GM21390 (cell line): ENCODE results near the gene ATP1B1.

Experiments used
- ATAC-seq: cut with Tn5 transposase; IDR thresholded peaks from one replicate; pipeline ENCODE4 v1.9.1; 2021; ENCODE audit not compliant: unreplicated experiment

ATP1B1 gene

DNA sequence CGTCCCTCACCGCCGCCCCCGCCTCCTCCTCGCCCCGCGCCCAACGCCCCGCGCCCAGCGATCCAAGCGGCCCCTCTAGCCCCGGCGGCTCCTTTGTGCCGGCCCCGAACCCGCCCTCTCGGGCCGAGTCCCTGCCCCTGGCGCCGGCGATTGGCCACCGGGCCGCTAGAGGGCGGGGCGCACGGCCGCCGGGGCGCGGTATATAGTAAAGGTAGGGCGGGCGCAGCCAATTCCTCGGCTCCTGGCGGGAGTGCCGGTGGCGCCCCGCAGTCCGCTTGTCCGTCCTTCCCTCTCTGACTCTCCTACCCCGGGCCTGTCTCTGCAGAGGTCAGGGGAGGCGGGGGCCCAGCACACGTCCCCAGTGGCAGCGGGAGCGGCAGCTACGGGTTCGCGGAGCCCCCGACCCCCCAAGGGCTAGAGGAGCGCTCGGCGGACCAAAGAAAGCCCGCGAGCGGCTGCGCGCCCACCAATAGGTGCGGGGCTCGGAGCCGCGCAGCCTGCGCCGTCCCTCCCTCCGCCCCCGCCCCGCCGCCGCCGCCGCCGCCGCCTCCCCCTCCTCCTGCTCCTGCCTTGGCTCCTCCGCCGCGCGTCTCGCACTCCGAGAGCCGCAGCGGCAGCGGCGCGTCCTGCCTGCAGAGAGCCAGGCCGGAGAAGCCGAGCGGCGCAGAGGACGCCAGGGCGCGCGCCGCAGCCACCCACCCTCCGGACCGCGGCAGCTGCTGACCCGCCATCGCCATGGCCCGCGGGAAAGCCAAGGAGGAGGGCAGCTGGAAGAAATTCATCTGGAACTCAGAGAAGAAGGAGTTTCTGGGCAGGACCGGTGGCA lies at the start of gene ATP1B1:
TSS of gene ATP1B1 (plus strand) at position 596 of the 826 bp plus-strand sequence. CDS start at position 736, 140 bp downstream.
- peak; percentile 85 for ATAC-seq

- no peak for ATAC-seq
Observed at GRCh38 chr1:169059421-169059820, 47.1 kb upstream of the ATP1B1 start.

- ATAC-seq: no peak
Observed at GRCh38 chr1:169060043-169060722, 46.3 kb upstream of the ATP1B1 start.

DNA sequence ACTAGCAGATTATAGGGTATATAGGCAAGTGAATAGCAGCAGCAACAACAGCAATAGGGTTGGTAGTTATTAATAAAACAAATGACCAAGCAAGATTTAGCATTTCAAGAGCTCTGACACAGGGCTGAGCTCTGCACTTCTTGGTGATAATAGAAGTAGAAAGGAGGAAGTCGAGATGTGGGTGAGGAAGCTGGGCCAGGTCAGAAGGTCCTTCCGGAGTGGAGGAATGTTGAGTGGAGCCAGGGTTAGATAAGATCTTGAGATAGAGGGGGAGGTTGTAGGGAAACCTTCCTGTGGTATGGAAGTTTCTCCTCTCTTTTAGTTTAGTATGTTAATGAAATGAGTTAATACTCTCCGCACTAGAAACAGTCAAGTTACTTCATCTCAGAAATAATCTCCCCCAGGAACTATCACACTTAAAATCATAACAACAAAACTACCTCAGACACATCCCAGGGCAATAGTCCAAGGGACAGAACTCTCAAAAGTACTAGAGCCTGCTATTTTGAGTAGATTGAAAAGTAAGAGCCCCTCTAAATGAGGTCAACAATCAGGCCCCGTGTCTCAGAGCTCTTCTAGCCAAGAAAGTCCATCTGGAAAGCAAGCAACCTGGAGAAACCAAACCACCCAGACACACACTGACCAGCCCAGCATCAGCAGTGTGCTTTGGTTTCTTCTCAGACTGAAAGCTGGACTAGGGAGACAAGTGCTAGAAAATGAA lies 45.4 kb upstream of the ATP1B1 start:
- ATAC-seq: no peak

GRCh38 chr1:169062152-169062551 lies 44.3 kb upstream of the ATP1B1 start:
- no peak for ATAC-seq

DNA sequence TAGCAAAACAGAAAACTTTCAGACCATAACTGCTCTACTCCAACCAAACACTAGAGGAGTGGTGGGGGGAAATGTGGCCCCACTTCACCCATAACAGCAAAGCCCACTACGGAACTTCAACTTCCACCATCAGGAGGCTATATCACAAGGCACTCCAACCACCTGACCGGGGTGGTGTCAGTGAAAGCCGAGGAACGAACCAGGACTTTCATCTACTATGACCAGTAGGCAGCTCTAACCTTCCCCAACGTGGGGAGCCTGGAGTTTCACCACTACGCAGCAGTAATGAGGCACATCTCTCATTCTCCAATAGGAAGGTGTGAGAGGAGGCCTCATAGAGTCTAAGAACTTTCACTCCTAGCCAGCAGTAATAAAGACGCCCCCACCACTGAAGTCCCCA lies 42.4 kb upstream of the ATP1B1 start:
- no peak for ATAC-seq

GRCh38 chr1:169070547-169070946 lies 35.9 kb upstream of the ATP1B1 start:
- no peak for ATAC-seq

GRCh38 chr1:169070958-169071357 lies 35.5 kb upstream of the ATP1B1 start:
- no peak for ATAC-seq

DNA sequence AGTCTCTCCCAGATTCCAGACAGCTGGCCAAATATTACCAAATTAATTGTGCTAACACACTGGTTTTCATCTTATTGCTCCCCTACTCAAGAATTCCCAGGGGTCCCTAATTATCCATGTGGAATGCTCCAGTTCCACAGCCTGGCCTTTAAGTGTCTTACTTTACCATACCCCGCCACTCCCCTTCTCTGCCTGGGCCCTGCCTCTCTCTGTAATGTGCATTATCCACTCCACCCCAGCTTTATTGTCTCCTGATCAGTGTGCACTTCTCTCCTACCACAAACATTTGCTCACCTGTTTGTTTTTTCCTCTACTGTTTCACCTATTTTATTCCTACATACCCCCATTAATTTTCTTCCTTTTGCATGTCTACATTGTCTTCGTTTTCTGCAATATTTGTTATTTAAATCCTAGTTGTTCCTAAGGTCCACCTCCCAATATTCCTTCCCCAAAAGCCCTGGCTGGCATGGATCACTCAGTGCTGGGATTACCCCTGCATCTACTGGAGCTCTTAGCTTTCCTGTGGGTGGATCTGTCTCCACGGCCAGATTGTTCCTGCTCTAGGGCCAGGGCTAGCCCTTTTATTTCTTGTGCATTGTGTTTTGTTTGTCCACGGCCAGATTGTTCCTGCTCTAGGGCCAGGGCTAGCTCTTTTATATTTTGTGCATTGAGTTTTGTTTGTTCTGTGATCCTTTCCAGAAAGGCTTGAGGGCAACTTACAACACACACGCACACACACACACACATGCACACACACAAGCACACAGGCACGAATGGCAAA lies 33.4 kb upstream of the ATP1B1 start:
- ATAC-seq: no peak

GRCh38 chr1:169078163-169078883 lies 28.2 kb upstream of the ATP1B1 start:
- ATAC-seq: no peak

GRCh38 chr1:169081503-169082123 lies 24.9 kb upstream of the ATP1B1 start:
- no peak for ATAC-seq

- ATAC-seq: no peak
Observed at GRCh38 chr1:169085911-169086310, 20.6 kb upstream of the ATP1B1 start.

- no peak for ATAC-seq
Observed at GRCh38 chr1:169086603-169087455, 19.7 kb upstream of the ATP1B1 start.

GRCh38 chr1:169087876-169088275 lies 18.6 kb upstream of the ATP1B1 start:
- ATAC-seq: no peak

- ATAC-seq: no peak
Observed at GRCh38 chr1:169089776-169090175, 16.7 kb upstream of the ATP1B1 start.

- no peak for ATAC-seq
Observed at GRCh38 chr1:169090308-169090899, 16.1 kb upstream of the ATP1B1 start.

DNA sequence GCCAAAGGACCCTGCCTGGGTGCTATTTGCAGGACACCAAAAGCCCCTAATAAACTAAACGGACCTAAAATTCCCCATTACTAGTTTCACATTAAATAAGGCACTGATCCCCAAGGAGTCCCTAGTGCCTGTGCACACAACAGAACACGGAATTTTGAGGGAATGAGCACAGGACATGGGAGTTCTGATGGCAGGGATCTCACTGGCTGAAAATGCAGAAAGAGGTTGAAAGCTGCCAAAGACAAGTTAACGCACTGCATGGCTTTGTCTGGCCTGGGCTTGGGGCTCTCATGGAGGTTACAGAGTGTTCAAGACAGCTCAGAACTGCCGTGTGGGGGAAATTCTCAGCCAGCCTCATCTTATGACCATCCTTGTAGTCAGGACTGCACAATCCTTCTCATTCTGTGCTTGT lies 15.6 kb upstream of the ATP1B1 start:
- ATAC-seq: peak; percentile 44

- peak; percentile 80 for ATAC-seq
Observed at GRCh38 chr1:169091480-169091941, 15.0 kb upstream of the ATP1B1 start.
